Subcutaneous abdominal adipose tissue (tissue), 5 donors: ENCODE results near the gene HOXD4.

Source experiments
- H3K27ac ChIP-seq: one replicate; pipeline ENCODE4 v1.7.0; 2013; ENCODE audit warnings: low read depth, mild to moderate bottlenecking, inconsistent platforms, low read length, moderate library complexity
- H3K27me3 ChIP-seq, 5 donors: one replicate each; pipeline ENCODE4 v1.7.0; 2013; ENCODE audit warnings: low read length in 5 of 5, inconsistent platforms in 1 of 5; ENCODE audit not compliant: control insufficient read depth in 5 of 5, insufficient read depth in 4 of 5
- H3K36me3 ChIP-seq, 5 donors: one replicate each; pipeline ENCODE4 v1.7.0; 2013; ENCODE audit warnings: low read length in 5 of 5; ENCODE audit not compliant: control insufficient read depth in 5 of 5, insufficient read depth in 5 of 5
- H3K4me1 ChIP-seq, 5 donors: one replicate each; pipeline ENCODE4 v1.7.0; 2013; ENCODE audit warnings: low read length in 5 of 5, mild to moderate bottlenecking in 3 of 5, moderate library complexity in 1 of 5; ENCODE audit not compliant: control insufficient read depth in 5 of 5, insufficient read depth in 5 of 5
- H3K4me3 ChIP-seq, 5 donors: one replicate each; pipeline ENCODE4 v1.7.0; 2013; ENCODE audit warnings: low read length in 5 of 5, low read depth in 1 of 5
- H3K9ac ChIP-seq, 5 donors: one replicate each; pipeline ENCODE4 v1.7.0; 2013; ENCODE audit warnings: low read length in 5 of 5, mild to moderate bottlenecking in 4 of 5, moderate library complexity in 3 of 5
- H3K9me3 ChIP-seq, 5 donors: one replicate each; pipeline ENCODE4 v1.7.0; 2013; ENCODE audit warnings: low read length in 5 of 5; ENCODE audit not compliant: control insufficient read depth in 5 of 5
- donor health status: healthy.
- donor health status: healthy.
- donor health status: healthy.
- donor health status: healthy.
- donor health status: healthy.

HOXD4 gene

DNA sequence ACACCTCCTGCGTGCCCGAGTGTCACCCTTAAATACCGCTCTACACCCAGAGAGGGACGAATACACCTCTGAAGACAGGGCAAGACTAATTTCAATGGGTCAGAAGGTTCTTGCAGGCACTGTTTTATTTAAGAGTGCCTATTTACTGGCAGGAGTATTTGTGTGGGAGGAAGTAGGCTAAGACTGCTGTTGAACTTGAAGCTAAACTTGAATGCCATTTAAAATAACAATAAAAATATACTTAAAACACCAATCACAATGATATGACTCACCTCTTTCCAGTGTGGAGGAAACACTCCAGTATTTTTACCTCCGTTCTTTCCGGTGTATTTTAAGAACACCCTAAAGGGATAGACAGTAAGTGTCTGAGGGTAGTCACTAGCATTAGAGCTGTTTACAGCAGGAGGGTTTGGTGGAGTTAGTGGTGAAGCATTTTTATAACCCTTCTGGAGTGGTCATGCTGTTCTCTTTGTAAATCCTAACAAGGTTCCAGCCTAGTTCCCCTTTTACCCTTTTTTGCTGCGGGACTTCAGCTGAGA lies 27.5 kb downstream of the HOXD4 start:
- H3K4me1 ChIP-seq, result peaks cover 0 to 27% (median 19%) of the 10 kb centered on the region in 5 donors
- H3K4me3 ChIP-seq, result peak overlapping the region in 4 of 5 donors; percentile 64 to 72 (median 68)
- H3K27me3 ChIP-seq, result peaks cover 4 to 50% (median 19%) of the 10 kb centered on the region in 5 donors
- no peak overlapping the region for H3K27ac ChIP-seq
- H3K9me3 ChIP-seq, result no peaks in the 10 kb centered on the region
- no peaks in the 10 kb centered on the region for H3K36me3 ChIP-seq
- H3K9ac ChIP-seq, result no peak overlapping the region

DNA sequence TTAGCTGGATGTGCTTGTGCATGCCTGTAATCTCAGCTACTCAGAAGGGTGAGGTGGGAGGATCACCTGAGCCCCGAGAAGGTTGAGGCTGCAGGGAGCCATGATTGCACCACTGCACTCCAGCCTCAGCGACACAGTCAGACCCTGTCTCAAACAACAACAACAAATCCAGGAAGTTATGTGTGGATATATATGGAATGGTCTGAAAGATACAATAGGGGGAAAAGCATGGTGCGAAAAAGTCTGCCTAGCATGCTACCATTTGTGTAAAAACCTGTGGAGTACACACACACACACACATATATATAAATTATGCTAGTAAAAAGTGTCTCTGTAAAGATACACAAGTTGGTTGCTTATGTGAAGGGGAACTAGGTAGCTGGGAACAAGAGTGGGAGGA lies 30.2 kb downstream of the HOXD4 start:
- H3K4me3 ChIP-seq, result no peak overlapping the region
- H3K27ac ChIP-seq, result no peak overlapping the region
- peaks cover 4 to 34% (median 12%) of the 10 kb centered on the region in 5 donors for H3K27me3 ChIP-seq
- no peaks in the 10 kb centered on the region for H3K9me3 ChIP-seq
- no peaks in the 10 kb centered on the region for H3K36me3 ChIP-seq
- no peak overlapping the region for H3K9ac ChIP-seq
- peaks cover 0 to 19% (median 14%) of the 10 kb centered on the region in 5 donors for H3K4me1 ChIP-seq

DNA sequence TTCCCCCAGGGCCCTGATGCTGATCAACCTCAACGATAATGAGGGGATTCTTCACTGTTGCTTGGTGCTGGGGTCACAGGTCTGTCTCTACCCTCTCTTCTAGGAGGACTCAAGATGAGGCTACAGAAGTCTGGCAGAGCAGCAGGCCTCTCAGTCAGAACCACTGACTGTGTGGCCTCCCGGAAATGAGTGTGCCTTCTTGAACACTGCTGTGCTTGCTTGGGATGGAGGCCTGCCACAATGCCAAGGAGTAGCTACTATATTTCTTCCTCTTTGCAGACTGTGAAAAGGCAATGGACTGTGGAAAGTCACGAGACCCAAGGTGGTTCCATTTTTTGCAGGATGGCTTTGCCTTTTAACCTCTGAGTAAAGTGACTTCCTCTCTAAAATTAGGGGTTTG lies 31.3 kb downstream of the HOXD4 start:
- H3K36me3 ChIP-seq, result no peaks in the 10 kb centered on the region
- no peak overlapping the region for H3K27ac ChIP-seq
- H3K9me3 ChIP-seq, result no peaks in the 10 kb centered on the region
- H3K9ac ChIP-seq, result no peak overlapping the region
- no peak overlapping the region for H3K4me3 ChIP-seq
- H3K4me1 ChIP-seq, result peaks cover 0 to 18% (median 15%) of the 10 kb centered on the region in 5 donors
- peaks cover 2 to 28% (median 9%) of the 10 kb centered on the region in 5 donors for H3K27me3 ChIP-seq

DNA sequence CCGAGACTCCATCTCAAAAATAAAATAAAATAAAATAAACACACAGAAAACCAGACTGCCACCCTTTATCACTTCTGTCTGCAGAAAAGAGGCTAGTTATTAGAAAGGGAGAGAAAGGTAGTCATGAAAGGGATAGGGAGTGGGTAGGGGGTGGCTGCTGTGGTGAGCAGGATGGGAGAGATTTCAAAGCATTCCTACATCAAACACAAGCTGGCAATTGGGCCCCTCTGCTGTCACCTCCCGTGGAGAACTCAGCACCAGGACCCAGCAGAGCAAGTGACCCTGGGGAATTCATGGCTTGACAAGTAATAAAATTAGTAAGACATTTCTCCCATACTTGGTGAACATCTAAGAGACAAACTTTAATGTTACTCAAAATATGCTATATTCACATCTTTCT lies 33.4 kb downstream of the HOXD4 start:
- Histone ChIP-seq H3K9me3 (no peaks in the 10 kb centered on the region), H3K27me3 (peaks cover 5 to 32% (median 7%) of the 10 kb centered on the region in 5 donors), H3K4me1 (peaks cover 0 to 26% (median 21%) of the 10 kb centered on the region in 5 donors)

DNA sequence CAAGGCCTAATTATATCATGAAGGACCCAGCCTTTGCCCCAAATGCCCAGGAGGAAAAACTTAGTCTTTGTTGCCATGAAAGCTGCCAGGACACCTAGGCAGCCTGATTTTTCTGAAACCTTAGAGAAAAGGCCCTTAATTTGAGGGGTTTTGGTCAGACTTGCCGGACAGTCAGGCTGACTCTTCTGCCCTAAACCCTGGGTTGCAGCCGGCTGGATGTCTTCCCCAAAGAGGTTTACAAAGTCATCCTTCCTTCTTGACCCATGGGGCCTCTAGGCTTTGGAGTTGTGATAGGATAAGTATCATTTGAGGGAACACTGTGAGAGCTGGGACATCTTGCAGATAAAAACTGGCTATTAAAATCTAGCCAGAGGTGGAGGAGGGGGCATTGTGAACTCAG lies 34.7 kb downstream of the HOXD4 start:
- Histone ChIP-seq H3K4me3 (no peak overlapping the region), H3K9me3 (no peaks in the 10 kb centered on the region), H3K36me3 (no peaks in the 10 kb centered on the region), H3K9ac (no peak overlapping the region), H3K27me3 (peaks cover 5 to 31% (median 11%) of the 10 kb centered on the region in 5 donors), H3K27ac (no peak overlapping the region), H3K4me1 (peaks cover 0 to 27% (median 21%) of the 10 kb centered on the region in 5 donors)

More for the DNA sequence above, 33.4 kb downstream of the HOXD4 start:
- Histone ChIP-seq H3K36me3 (no peaks in the 10 kb centered on the region), H3K4me3 (no peak overlapping the region), H3K27ac (no peak overlapping the region), H3K9ac (no peak overlapping the region)

DNA sequence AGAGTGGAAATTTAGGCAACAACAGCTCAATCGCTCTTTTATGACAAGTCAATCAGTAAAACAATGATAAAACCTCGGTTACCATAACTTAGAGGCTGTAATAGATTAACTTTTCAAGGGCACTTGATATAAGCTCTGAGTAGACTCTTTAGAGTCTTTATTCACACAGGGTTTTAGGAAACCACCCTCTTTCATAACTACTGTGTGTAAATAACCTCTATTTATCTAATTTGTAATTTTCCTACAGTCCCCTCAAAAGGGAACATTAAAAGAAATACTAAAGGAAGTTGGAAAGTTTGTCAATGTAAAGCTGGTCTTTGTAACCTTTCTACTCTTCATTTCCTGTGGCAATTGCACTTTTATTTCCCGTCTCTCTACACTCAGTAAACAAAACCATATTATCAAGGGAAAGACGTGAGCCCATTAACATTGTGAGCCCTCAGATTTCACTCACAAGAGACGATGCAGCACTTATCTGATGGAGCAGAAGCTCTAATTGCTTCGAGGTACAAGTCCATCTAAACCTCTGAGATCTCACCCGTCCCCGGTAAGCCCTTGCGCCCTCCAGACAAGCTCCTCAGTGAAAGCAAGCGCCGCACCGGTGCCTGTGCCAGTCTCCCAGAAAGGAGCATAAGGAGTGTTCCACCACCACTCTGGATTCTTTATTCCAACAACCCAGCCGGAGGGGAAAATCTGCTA lies 36.0 kb downstream of the HOXD4 start:
- peak overlapping the region in 3 of 5 donors; percentile 57 to 71 (median 62) for H3K9ac ChIP-seq
- H3K4me3 ChIP-seq, result peak overlapping the region; percentile 77 to 84 (median 82)
- H3K36me3 ChIP-seq, result no peaks in the 10 kb centered on the region
- no peaks in the 10 kb centered on the region for H3K9me3 ChIP-seq
- H3K4me1 ChIP-seq, result peaks cover 0 to 27% (median 21%) of the 10 kb centered on the region in 5 donors
- H3K27ac ChIP-seq, result peak overlapping the region; percentile 40
- peaks cover 5 to 31% (median 11%) of the 10 kb centered on the region in 5 donors for H3K27me3 ChIP-seq

DNA sequence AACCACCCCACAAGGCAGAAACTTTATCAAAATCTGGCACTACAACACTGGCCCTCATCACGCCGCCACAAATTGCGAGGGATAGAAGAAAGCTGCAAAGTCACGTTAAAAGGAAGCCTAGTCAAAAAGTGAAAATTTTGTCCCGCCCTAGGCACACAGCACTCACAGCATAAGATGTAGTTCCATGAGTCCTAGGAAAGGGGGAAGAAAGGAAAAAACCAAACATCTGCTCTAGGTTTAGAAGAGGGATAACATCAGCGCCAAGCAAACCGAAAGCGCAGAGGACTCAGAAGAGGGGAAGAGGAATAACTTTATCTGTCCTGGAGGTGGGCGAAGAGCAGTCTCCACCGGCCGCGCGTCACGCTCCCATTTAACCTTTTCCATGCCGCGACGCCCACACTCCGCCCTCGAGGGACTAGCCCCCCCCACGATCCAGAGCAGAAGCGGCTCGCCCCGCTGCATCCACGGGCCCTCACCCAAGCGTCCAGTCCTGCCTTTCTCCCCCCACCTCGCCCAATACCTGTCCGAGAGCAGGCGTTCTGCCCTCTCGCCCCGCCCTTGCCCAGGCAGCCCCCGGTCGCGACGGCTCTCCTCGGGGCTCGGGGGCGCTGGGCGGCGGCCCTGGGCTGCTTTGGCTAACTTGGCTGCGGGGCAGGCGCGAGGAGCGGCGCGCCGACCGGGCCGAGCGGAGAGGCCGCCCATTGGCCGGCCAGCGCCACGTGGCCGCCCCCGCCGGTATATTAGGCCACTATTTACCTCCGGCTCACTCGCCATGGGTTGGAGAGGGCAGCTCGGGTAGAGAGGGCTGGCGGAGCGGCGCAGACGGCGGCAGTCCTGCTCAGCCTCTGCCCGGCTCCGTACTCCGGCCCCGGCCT lies 36.8 kb downstream of the HOXD4 start, which contains the start of gene HOXD1:
Gene HOXD1, plus strand, starts transcription at position 770 of the 875 bp plus-strand sequence. CDS start 134 bp downstream, outside the sequence.
- Histone ChIP-seq H3K4me3 (peak within 1 kb of the TSS; percentile 77 to 84 (median 82)), H3K36me3 (no peaks in the 10 kb centered on the region), H3K9me3 (no peaks in the 10 kb centered on the region), H3K27ac (peak within 1 kb of the TSS; percentile 40), H3K4me1 (peaks cover 0 to 27% (median 21%) of the 10 kb centered on the region in 5 donors), H3K9ac (peak within 1 kb of the TSS in 3 of 5 donors; percentile 57 to 71 (median 62)), H3K27me3 (peaks cover 5 to 26% (median 11%) of the 10 kb centered on the region in 5 donors)

DNA sequence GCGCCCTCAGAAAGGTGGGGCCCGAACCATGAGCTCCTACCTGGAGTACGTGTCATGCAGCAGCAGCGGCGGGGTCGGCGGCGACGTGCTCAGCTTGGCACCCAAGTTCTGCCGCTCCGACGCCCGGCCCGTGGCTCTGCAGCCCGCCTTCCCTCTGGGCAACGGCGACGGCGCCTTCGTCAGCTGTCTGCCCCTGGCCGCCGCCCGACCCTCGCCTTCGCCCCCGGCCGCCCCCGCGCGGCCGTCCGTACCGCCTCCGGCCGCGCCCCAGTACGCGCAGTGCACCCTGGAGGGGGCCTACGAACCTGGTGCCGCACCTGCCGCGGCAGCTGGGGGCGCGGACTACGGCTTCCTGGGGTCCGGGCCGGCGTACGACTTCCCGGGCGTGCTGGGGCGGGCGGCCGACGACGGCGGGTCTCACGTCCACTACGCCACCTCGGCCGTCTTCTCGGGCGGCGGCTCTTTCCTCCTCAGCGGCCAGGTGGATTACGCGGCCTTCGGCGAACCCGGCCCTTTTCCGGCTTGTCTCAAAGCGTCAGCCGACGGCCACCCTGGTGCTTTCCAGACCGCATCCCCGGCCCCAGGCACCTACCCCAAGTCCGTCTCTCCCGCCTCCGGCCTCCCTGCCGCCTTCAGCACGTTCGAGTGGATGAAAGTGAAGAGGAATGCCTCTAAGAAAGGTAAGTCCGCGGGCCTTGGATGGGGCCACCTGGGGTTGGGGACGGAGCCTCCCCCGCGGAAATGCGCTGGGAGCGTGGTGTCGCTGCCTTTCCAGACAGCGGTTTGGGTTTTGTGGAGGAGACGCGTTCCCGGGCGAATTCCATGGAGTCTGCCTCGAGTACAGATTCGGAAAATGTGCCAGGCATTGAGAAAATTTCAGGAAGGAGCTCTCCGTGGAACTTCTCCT lies 37.7 kb downstream of the HOXD4 start:
- Histone ChIP-seq H3K9me3 (no peaks in the 10 kb centered on the region), H3K4me3 (peak overlapping the region; percentile 37 to 84 (median 82)), H3K27me3 (peaks cover 5 to 26% (median 11%) of the 10 kb centered on the region in 5 donors), H3K36me3 (no peaks in the 10 kb centered on the region), H3K4me1 (peaks cover 0 to 27% (median 21%) of the 10 kb centered on the region in 5 donors), H3K27ac (no peak overlapping the region), H3K9ac (peak overlapping the region in 3 of 5 donors; percentile 47 to 57 (median 53))
